GM23248 (cell line): Measurements from ENCODE around the gene C1orf115. TPM values are rescaled to one million over a fixed set of nuclear protein-coding genes. Genes with fewer than 3 reads are reported as not detected.

ENCODE experiments used
- DNase-seq: peaks from one replicate; pipeline ENCODE4 v3.0.0-alpha.2; 2015
- H2AFZ ChIP-seq: fragments of 200-600 bp; sonication (generic); 2 replicates; pipeline ENCODE4 v1.6.1; 2016; ENCODE audit warnings: antibody characterized with exemption
- H3F3A ChIP-seq: fragments of 200-600 bp; sonication (generic); 2 replicates; pipeline ENCODE4 v1.6.1; 2016; ENCODE audit warnings: mild to moderate bottlenecking, antibody characterized with exemption, mixed run types; ENCODE audit not compliant: insufficient read depth
- H3K27ac ChIP-seq: fragments of 200-600 bp; sonication (generic); 2 replicates; pipeline ENCODE4 v1.5.1; 2016; ENCODE audit warnings: mild to moderate bottlenecking
- H3K27me3 ChIP-seq: fragments of 200-600 bp; sonication (generic); replicated peaks from 2 replicates; pipeline ENCODE4 v1.6.1; 2016; ENCODE audit warnings: mild to moderate bottlenecking; ENCODE audit not compliant: insufficient read depth
- H3K36me3 ChIP-seq: fragments of 200-600 bp; sonication (generic); 2 replicates; pipeline ENCODE4 v1.6.1; 2016; ENCODE audit warnings: low read depth, mild to moderate bottlenecking
- H3K4me1 ChIP-seq: fragments of 200-600 bp; sonication (generic); 2 replicates; pipeline ENCODE4 v1.6.1; 2016; ENCODE audit warnings: mild to moderate bottlenecking; ENCODE audit not compliant: insufficient read depth
- H3K4me2 ChIP-seq: fragments of 200-600 bp; sonication (generic); one replicate; pipeline ENCODE4 v1.6.1; 2016; ENCODE audit warnings: mild to moderate bottlenecking; ENCODE audit not compliant: unreplicated experiment
- H3K4me3 ChIP-seq: fragments of 200-600 bp; sonication (generic); 2 replicates; pipeline ENCODE4 v1.5.1; 2016; ENCODE audit warnings: mild to moderate bottlenecking
- H3K79me2 ChIP-seq: fragments of 200-600 bp; sonication (generic); 2 replicates; pipeline ENCODE4 v1.6.1; 2016; ENCODE audit warnings: mild to moderate bottlenecking; ENCODE audit not compliant: insufficient read depth
- H3K9ac ChIP-seq: fragments of 200-600 bp; sonication (generic); 2 replicates; pipeline ENCODE4 v1.6.1; 2016; ENCODE audit warnings: mild to moderate bottlenecking
- H3K9me2 ChIP-seq: fragments of 200-600 bp; sonication (generic); 2 replicates; pipeline ENCODE4 v1.6.1; 2016; ENCODE audit warnings: mixed run types, mild to moderate bottlenecking, moderate library complexity; ENCODE audit not compliant: insufficient read depth
- H3K9me3 ChIP-seq: fragments of 200-600 bp; sonication (generic); one replicate; pipeline ENCODE4 v1.6.1; 2017; ENCODE audit warnings: low read depth
- H4K20me1 ChIP-seq: fragments of 200-600 bp; sonication (generic); 2 replicates; pipeline ENCODE4 v1.6.0; 2016; ENCODE audit not compliant: insufficient read depth
- EZH2 ChIP-seq: fragments of 200-600 bp; sonication (generic); IDR thresholded peaks from 2 replicates; pipeline ENCODE4 v1.6.1; 2018; ENCODE audit warnings: antibody characterized with exemption, mild to moderate bottlenecking; ENCODE audit not compliant: insufficient read depth, poor library complexity, severe bottlenecking
- EZH2phosphoT487 ChIP-seq: fragments of 200-600 bp; sonication (generic); IDR thresholded peaks from 2 replicates; pipeline ENCODE4 v1.6.1; 2018; ENCODE audit warnings: antibody characterized with exemption, moderate library complexity, mild to moderate bottlenecking, low read depth; ENCODE audit not compliant: insufficient read depth
- WGBS, 2 experiments: methylation state at CpG; one replicate each; pipeline ENCODE4 v1.1.6; 2015 to 2017; ENCODE audit warnings: low lambda C conversion rate in 2 of 2, low coverage in 1 of 2; ENCODE audit errors: missing lambda C conversion rate in 2 of 2; 5-methylcytosine and 5-hydroxymethylcytosine counted together
- in situ Hi-C: fragments of 300-500 bp; cut with MboI; formaldehyde crosslinking; loops from 2 replicates; pipeline ENCODE4 v1.15.0; 2020
- polyA plus RNA-seq: library from polyadenylated mRNA; unstranded; fragments of >200 nt; fragmentation: Nextera tagmentation; extraction: Ambion mirVana; gene quantifications from 2 replicates; pipeline ENCODE4 v1.2.1, GENCODE V29; 2016
- total RNA-seq: library from RNA; depleted of rRNA; stranded (reverse); fragments of >200 nt; shearing (Covaris generic); gene quantifications from 2 replicates; pipeline ENCODE4 v1.2.3, GENCODE V29; 2014

C1orf115 gene
- total and polyA plus RNA-seq, 2 experiments from 2014 or later, result 0.76 to 0.83 TPM

DNA sequence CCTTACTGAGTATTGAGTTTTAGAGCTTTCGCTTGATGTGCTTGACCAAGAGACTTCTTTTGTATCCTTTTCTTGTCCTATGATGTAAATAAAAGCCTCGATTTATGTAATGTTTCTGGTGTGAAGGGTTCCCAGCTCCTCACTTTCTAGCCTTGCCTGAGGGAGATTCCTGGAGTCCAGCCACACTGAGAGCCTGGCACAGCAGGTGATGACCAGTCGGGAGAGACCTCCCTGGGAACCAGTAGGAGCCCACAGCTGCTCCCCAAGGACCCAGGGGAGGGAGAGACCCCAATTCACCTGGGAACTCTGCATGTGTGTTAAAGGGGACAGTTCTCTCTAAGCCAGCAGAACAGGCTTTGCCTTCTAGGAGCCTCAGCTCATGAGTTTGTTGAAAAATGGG, 8.9 kb downstream of the C1orf115 start:
- TF ChIP-seq EZH2 (no peak), EZH2phosphoT487 (no peak)
- in situ Hi-C loops, result no loop called here

DNA sequence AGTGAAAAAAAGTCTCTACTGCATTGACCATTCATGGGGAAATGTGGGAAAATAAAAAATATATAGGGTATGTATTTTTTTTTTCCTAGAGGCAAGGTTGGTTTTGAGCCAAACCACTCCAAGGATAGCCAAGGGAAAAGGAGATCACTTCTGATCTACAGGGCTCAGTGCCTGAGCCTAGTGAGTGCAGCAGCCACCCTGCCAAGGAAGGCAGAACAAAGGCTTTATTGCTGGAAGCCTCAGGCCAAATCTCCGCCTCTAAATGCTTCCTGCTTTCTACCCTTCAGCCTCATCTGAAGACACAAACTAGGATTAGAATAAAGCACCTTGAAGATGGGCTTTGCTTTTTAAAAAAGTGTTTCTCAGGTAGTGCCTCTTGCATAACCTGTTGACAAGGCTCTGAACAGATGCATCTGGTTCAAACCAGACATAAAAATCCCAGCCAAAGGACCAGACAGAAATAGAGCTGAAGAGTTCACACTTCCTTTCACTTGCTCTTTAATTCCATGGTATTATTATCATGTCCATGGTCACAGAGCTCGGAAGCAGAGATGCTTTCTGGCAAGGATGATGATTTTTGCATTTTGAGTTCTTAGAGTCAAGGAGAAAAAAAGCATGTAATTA, 10.5 kb downstream of the C1orf115 start:
- Histone ChIP-seq H4K20me1 (no peaks in the 10 kb centered on the region), H3K4me1 (no peaks in the 10 kb centered on the region), H2AFZ (no peak overlapping the region), H3K4me2 (no peak overlapping the region), H3K4me3 (no peak overlapping the region), H3K27ac (no peak overlapping the region), H3K9me2 (no peaks in the 10 kb centered on the region), H3K36me3 (no peaks in the 10 kb centered on the region), H3K79me2 (no peaks in the 10 kb centered on the region), H3K9me3 (no peaks in the 10 kb centered on the region), H3K27me3 (0 out of 2 replicates have a peak, but pooled peaks cover 10% of the 10 kb centered on the region), H3K9ac (no peak overlapping the region), H3F3A (no peaks in the 10 kb centered on the region)
- 18 to 22% methylated on average over 2 of the region's 2 CpGs for WGBS, 2 experiments
- no peak for DNase-seq
- in situ Hi-C loops, result no loop called here
- TF ChIP-seq EZH2 (no peak), EZH2phosphoT487 (no peak)

More for the DNA sequence above, 8.9 kb downstream of the C1orf115 start:
- Histone ChIP-seq H3K4me1 (no peaks in the 10 kb centered on the region), H3K9me2 (no peaks in the 10 kb centered on the region), H3K36me3 (no peaks in the 10 kb centered on the region), H3K4me3 (no peak overlapping the region), H3K79me2 (no peaks in the 10 kb centered on the region), H2AFZ (no peak overlapping the region), H3K27ac (no peak overlapping the region), H3K9ac (no peak overlapping the region), H4K20me1 (no peaks in the 10 kb centered on the region), H3K4me2 (no peak overlapping the region), H3K9me3 (no peaks in the 10 kb centered on the region), H3K27me3 (peaks cover 10% of the 10 kb centered on the region; the same call in 1 of the 2 replicates), H3F3A (no peaks in the 10 kb centered on the region)
- no peak for DNase-seq
- 68 to 69% methylated on average over 3 of the region's 3 CpGs for WGBS, 2 experiments

DNA sequence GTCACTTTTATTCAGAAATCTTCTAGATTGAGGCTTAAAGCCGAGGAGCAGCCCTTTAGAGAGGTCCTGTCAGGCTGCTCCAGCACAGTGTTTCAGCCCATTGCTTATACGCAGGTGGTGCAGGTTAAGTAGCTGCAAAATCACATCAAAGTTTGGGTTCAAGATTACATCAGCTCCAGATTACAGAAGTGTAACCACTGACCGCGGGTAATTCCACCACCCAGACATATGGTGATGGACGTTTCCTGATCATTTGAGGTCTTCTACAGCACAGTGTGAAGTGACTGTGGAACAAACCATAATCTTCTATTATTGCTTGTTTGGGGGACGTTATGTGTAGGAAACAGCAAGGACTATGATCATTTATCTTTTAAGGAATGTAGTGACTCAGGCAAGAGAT, 11.8 kb downstream of the C1orf115 start:
- Histone ChIP-seq H2AFZ (no peak overlapping the region), H3K36me3 (no peaks in the 10 kb centered on the region), H3K79me2 (no peaks in the 10 kb centered on the region), H3K4me1 (no peaks in the 10 kb centered on the region), H4K20me1 (no peaks in the 10 kb centered on the region), H3F3A (no peaks in the 10 kb centered on the region), H3K4me2 (no peak overlapping the region), H3K9me3 (no peaks in the 10 kb centered on the region), H3K9ac (no peak overlapping the region), H3K27ac (no peak overlapping the region), H3K4me3 (no peak overlapping the region), H3K9me2 (no peaks in the 10 kb centered on the region), H3K27me3 (0 out of 2 replicates have a peak, but pooled peaks cover 10% of the 10 kb centered on the region)
- no peak for TF ChIP-seq EZH2phosphoT487
- TF ChIP-seq EZH2, result no peak
- in situ Hi-C loops, result no loop called here
- WGBS, 2 experiments, result 64 to 74% methylated on average over 6 of the region's 6 CpGs
- DNase-seq, result no peak

DNA sequence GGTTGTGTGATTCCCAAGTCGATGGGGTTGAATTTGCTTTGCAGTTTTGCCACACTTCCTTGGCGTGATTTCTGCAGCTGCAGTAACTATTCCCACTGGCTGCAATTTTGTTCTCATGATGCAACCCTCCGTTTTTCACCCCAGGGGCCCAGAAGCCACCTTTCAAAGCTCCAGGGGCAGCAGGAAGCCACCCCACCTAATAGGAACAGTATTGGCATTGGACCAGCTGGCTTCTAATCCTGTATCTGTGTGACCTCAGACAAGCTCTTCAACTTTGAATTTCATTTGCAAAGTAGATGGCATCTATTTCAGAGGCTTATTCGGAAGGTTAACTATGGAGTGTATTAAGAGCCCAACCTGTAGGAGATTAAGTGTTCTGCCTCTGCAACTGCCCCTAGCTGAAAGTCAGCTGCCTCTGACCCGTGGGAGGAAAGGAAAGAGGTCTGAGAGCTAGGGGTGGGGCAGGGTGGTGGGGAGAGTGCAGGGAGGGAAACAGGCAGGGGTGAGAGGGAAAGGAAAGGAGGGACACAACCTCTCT, 12.6 kb downstream of the C1orf115 start:
- no peaks in the 10 kb centered on the region for H4K20me1 ChIP-seq
- 29 to 31% methylated on average over 5 of the region's 5 CpGs for WGBS, 2 experiments
- no peak overlapping the region for H3K4me3 ChIP-seq
- no peaks in the 10 kb centered on the region for H3F3A ChIP-seq
- no peaks in the 10 kb centered on the region for H3K9me3 ChIP-seq
- no peaks in the 10 kb centered on the region for H3K4me1 ChIP-seq
- no peak overlapping the region for H2AFZ ChIP-seq
- H3K27me3 ChIP-seq, result 0 out of 2 replicates have a peak, but pooled peaks cover 10% of the 10 kb centered on the region
- H3K9me2 ChIP-seq, result no peaks in the 10 kb centered on the region
- H3K27ac ChIP-seq, result no peak overlapping the region
- no peak overlapping the region for H3K9ac ChIP-seq
- no peak overlapping the region for H3K4me2 ChIP-seq
- no peak for TF ChIP-seq EZH2
- no peak for TF ChIP-seq EZH2phosphoT487
- in situ Hi-C loops, result no loop called here
- no peaks in the 10 kb centered on the region for H3K36me3 ChIP-seq
- no peak for DNase-seq
- H3K79me2 ChIP-seq, result no peaks in the 10 kb centered on the region
